Ishikawa (cell line): Measurements from ENCODE around the gene EPHA8.

Experiments
- CEBPB ChIP-seq: IDR thresholded peaks from 2 replicates; pipeline ENCODE4 v1.6.1; 2012
- CREB1 ChIP-seq: IDR thresholded peaks from 2 replicates; pipeline ENCODE4 v1.6.1; 2012; ENCODE audit warnings: low read depth
- EGR1 ChIP-seq: IDR thresholded peaks from 2 replicates; pipeline ENCODE4 v1.6.1; 2012
- EP300 ChIP-seq: IDR thresholded peaks from 2 replicates; pipeline ENCODE4 v1.6.1; 2012; ENCODE audit warnings: borderline replicate concordance
- FOXM1 ChIP-seq: IDR thresholded peaks from 2 replicates; pipeline ENCODE4 v1.6.1; 2012; ENCODE audit warnings: low read depth, borderline replicate concordance
- NFIC ChIP-seq: IDR thresholded peaks from 2 replicates; pipeline ENCODE4 v1.6.1; 2012
- RAD21 ChIP-seq: IDR thresholded peaks from 2 replicates; pipeline ENCODE4 v1.6.1; 2012; ENCODE audit warnings: low read depth
- TAF1 ChIP-seq: IDR thresholded peaks from 2 replicates; pipeline ENCODE4 v1.6.1; 2012; ENCODE audit warnings: low read depth, mild to moderate bottlenecking
- TCF12 ChIP-seq: IDR thresholded peaks from 2 replicates; pipeline ENCODE4 v1.6.1; 2012; ENCODE audit warnings: low read depth
- TEAD4 ChIP-seq: IDR thresholded peaks from 2 replicates; pipeline ENCODE4 v1.6.1; 2012
- YY1 ChIP-seq: IDR thresholded peaks from 2 replicates; pipeline ENCODE4 v1.6.1; 2012; ENCODE audit warnings: low read depth
- ZBTB7A ChIP-seq: IDR thresholded peaks from 2 replicates; pipeline ENCODE4 v1.6.1; 2012; ENCODE audit warnings: low read depth
- TF ChIP-seq, protein P1 (sequence below): IDR thresholded peaks from 2 replicates; pipeline ENCODE4 v1.6.1; 2012
- TF ChIP-seq, protein P2 (sequence below): IDR thresholded peaks from 2 replicates; pipeline ENCODE4 v1.6.1; 2012
- TF ChIP-seq, protein P3 (sequence below): IDR thresholded peaks from 2 replicates; pipeline ENCODE4 v1.6.1; 2012; ENCODE audit warnings: low read depth, mild to moderate bottlenecking

Gene EPHA8

DNA sequence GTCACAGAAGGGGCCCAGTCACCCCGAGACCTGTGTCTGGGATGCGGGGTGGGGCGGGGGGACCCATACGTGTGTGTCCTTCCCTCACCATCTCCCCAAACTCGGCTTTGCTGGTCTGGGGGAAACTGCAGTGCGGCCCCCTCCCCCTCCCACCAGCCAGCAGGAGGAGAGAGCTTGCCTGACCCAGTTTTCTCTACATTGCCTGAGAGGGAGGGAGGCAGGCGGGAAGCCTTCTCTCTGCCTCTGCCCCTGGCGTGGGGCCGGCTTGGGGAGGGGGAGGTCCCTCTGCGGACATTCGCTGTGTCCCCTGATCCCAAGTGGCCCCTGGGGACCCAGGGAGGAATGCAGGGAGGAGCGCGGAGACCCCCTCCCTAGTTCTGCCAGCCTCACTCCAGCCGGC lies 3.9 kb downstream of the EPHA8 start:
- TF ChIP-seq TEAD4 (no peak), RAD21 (no peak), TCF12 (no peak), ZBTB7A (no peak), EGR1 (no peak), NFIC (no peak), CREB1 (no peak), FOXM1 (no peak), EP300 (no peak)
- TF ChIP-seq, protein P1, sequence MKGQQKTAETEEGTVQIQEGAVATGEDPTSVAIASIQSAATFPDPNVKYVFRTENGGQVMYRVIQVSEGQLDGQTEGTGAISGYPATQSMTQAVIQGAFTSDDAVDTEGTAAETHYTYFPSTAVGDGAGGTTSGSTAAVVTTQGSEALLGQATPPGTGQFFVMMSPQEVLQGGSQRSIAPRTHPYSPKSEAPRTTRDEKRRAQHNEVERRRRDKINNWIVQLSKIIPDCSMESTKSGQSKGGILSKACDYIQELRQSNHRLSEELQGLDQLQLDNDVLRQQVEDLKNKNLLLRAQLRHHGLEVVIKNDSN: no peak
- TF ChIP-seq, protein P2, sequence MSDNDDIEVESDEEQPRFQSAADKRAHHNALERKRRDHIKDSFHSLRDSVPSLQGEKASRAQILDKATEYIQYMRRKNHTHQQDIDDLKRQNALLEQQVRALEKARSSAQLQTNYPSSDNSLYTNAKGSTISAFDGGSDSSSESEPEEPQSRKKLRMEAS: no peak
- TF ChIP-seq, protein P3, sequence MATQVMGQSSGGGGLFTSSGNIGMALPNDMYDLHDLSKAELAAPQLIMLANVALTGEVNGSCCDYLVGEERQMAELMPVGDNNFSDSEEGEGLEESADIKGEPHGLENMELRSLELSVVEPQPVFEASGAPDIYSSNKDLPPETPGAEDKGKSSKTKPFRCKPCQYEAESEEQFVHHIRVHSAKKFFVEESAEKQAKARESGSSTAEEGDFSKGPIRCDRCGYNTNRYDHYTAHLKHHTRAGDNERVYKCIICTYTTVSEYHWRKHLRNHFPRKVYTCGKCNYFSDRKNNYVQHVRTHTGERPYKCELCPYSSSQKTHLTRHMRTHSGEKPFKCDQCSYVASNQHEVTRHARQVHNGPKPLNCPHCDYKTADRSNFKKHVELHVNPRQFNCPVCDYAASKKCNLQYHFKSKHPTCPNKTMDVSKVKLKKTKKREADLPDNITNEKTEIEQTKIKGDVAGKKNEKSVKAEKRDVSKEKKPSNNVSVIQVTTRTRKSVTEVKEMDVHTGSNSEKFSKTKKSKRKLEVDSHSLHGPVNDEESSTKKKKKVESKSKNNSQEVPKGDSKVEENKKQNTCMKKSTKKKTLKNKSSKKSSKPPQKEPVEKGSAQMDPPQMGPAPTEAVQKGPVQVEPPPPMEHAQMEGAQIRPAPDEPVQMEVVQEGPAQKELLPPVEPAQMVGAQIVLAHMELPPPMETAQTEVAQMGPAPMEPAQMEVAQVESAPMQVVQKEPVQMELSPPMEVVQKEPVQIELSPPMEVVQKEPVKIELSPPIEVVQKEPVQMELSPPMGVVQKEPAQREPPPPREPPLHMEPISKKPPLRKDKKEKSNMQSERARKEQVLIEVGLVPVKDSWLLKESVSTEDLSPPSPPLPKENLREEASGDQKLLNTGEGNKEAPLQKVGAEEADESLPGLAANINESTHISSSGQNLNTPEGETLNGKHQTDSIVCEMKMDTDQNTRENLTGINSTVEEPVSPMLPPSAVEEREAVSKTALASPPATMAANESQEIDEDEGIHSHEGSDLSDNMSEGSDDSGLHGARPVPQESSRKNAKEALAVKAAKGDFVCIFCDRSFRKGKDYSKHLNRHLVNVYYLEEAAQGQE: no peak

DNA sequence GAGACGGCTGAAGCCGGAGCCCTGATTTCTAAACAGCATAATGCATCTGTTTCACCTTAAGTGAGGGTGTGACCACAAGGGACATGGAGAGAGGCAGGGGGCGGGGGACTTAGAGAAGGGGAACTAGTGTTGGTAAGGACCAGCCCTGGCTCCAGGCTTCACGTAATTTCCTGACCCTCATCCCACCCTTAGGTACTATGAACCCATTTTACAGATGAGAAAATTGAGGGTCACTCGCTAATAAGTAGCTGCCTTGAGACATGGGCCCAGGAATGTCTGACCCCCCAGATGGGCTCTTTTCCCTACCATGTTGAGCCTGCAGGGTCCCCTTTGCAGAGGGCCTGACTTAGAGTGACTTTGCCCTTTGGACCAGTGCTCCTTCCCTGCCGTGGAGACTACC lies 4.7 kb downstream of the EPHA8 start:
- TF ChIP-seq, protein P1: no peak
- no peak for TF ChIP-seq TCF12
- TF ChIP-seq TAF1: no peak
- TF ChIP-seq YY1: no peak
- TF ChIP-seq, protein P3: no peak
- no peak for TF ChIP-seq TEAD4
- no peak for TF ChIP-seq CEBPB
- TF ChIP-seq, protein P2: no peak
- TF ChIP-seq ZBTB7A: no peak
- TF ChIP-seq EGR1: no peak

DNA sequence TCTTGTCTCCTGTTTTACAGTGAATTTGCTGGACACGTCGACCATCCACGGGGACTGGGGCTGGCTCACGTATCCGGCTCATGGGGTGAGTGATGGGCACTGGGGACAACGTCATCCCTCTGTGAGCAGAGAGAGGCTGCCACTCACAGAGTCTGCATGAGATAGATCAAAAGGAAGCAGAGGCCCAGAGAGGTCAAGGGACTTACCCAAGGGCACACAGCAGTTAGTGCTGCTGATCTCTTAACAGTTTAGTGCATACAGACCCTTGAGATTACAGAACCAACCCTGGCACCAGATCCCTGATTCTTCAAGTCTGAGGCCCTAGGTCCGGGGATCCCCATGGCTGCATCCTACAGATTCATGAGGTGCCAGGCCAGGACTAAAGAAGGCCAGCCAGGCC lies 6.0 kb downstream of the EPHA8 start:
- TF ChIP-seq CEBPB: no peak
- no peak for TF ChIP-seq EP300
- no peak for TF ChIP-seq TAF1
- TF ChIP-seq ZBTB7A: no peak
- no peak for TF ChIP-seq CREB1
- TF ChIP-seq, protein P3: no peak
- TF ChIP-seq, protein P2: no peak
- TF ChIP-seq, protein P1: no peak
- no peak for TF ChIP-seq TEAD4
- TF ChIP-seq EGR1: no peak
- TF ChIP-seq RAD21: no peak
- TF ChIP-seq FOXM1: no peak
- no peak for TF ChIP-seq NFIC

DNA sequence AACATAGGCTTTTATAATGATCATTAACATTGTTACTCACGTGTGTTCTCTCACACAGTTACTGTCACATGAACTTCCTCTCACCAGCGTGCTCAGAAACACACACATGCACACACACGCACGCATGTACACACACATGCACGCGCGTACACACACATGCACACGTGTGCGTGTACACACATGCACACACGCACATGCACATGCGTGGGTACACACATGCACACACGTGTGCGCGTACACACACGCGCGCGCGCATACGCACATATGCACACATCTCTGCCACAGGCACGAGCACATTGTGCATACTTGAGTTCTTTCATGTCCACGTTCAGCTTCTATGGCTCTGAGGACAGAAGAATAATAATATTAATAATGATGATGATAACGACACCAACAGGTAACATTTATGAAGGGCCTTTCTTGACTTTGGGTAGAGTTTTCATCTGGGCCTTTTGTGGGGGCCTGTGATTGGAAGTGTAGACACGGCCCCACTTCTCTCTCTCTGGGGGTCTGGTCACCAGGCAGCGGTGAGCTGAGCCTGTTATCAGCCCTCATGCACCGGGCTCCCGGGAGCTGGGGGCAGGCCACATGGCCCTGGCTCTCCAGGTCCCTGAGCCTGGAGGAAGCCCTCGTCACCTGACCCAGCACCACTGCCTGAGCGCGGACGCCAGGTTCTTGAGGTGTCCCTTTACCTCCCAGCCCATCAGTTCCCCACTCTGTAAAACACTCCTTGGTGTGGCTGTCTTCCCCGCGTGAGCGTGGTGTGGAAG lies 7.0 kb downstream of the EPHA8 start:
- TF ChIP-seq EP300 (no peak), TAF1 (no peak), NFIC (no peak), EGR1 (no peak), ZBTB7A (no peak), CREB1 (no peak), CEBPB (no peak), TEAD4 (no peak), FOXM1 (no peak), TCF12 (no peak), YY1 (no peak), RAD21 (no peak)
- TF ChIP-seq, protein P3: no peak
- TF ChIP-seq, protein P2: no peak
- TF ChIP-seq, protein P1: no peak
